BE2C (cell line): ENCODE results near the gene YIPF6. TPM values are rescaled to one million over a fixed set of nuclear protein-coding genes. Genes with fewer than 3 reads are reported as not detected.
A peak's percentile ranks its signal among the peaks of the same experiment; 100 is the strongest.

Experiments
- DNase-seq: peaks from one replicate; pipeline ENCODE4 v3.0.0-alpha.2; 2020
- H3K27me3 ChIP-seq: fragments of 250-450 bp; sonication (Bioruptor Pico); 2 replicates; pipeline ENCODE4 v1.5.1; 2020; ENCODE audit warnings: mild to moderate bottlenecking
- H3K36me3 ChIP-seq: fragments of 250-450 bp; sonication (Bioruptor Pico); 2 replicates; pipeline ENCODE4 v1.5.1; 2020; ENCODE audit warnings: mild to moderate bottlenecking
- H3K4me1 ChIP-seq: fragments of 250-450 bp; sonication (Bioruptor Pico); 2 replicates; pipeline ENCODE4 v1.5.1; 2020
- H3K4me3 ChIP-seq: 2 replicates; pipeline ENCODE4 v1.5.1; 2011; ENCODE audit warnings: low read depth, low read length
- H3K9me3 ChIP-seq: fragments of 250-450 bp; sonication (Bioruptor Pico); 2 replicates; pipeline ENCODE4 v1.5.1; 2020
- CTCF ChIP-seq: IDR thresholded peaks from 2 replicates; pipeline ENCODE4 v1.5.1; 2012; ENCODE audit warnings: mild to moderate bottlenecking, low read depth, low read length
- polyA plus RNA-seq: library from polyadenylated mRNA; unstranded; fragments of >200 nt; gene quantifications from one replicate; pipeline ENCODE4 v1.2.1, GENCODE V29; 2012; ENCODE audit warnings: low read depth, missing spikeins; ENCODE audit not compliant: insufficient read length, insufficient read depth

Gene YIPF6, protein sequence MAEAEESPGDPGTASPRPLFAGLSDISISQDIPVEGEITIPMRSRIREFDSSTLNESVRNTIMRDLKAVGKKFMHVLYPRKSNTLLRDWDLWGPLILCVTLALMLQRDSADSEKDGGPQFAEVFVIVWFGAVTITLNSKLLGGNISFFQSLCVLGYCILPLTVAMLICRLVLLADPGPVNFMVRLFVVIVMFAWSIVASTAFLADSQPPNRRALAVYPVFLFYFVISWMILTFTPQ
- 22.7 TPM for polyA plus RNA-seq

GRCh38 chrX:68498508-68499379 lies at the start of gene YIPF6:
YIPF6 (plus strand) TSS chrX:68499051; CDS start chrX:68499067, 16 bp downstream.
- H3K4me1 ChIP-seq, result no peaks in the 10 kb centered on the region
- TF ChIP-seq CTCF, result no peak
- H3K4me3 ChIP-seq, result peak within 1 kb of the TSS; percentile 90
- H3K36me3 ChIP-seq, result no peaks in the 10 kb centered on the region
- no peaks in the 10 kb centered on the region for H3K27me3 ChIP-seq
- no peaks in the 10 kb centered on the region for H3K9me3 ChIP-seq
- peak; percentile 77 for DNase-seq

DNA sequence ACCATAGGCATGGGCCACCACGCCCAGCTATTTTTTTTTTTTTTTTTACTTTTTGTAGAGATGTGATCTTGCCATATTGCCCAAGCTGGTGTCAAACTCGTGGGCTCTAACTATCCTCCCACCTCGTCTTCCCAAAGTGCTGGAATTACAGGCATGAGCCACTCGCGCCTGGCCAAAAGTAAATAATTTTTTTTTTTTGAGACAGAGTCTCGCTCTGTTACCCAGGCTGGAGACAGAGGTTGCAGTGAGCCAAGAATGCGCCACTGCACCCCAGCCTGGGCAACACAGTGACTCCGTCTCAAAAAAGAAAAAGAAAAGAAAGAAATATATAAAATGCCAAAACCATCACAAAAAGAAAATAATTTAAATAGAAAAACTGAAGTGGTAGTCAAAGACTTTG lies 47.1 kb upstream of the YIPF6 start:
- H3K4me1 ChIP-seq, result no peaks in the 10 kb centered on the region
- TF ChIP-seq CTCF, result no peak
- H3K4me3 ChIP-seq, result no peak overlapping the region
- no peaks in the 10 kb centered on the region for H3K27me3 ChIP-seq
- no peaks in the 10 kb centered on the region for H3K9me3 ChIP-seq
- no peak for DNase-seq
- H3K36me3 ChIP-seq, result no peaks in the 10 kb centered on the region

DNA sequence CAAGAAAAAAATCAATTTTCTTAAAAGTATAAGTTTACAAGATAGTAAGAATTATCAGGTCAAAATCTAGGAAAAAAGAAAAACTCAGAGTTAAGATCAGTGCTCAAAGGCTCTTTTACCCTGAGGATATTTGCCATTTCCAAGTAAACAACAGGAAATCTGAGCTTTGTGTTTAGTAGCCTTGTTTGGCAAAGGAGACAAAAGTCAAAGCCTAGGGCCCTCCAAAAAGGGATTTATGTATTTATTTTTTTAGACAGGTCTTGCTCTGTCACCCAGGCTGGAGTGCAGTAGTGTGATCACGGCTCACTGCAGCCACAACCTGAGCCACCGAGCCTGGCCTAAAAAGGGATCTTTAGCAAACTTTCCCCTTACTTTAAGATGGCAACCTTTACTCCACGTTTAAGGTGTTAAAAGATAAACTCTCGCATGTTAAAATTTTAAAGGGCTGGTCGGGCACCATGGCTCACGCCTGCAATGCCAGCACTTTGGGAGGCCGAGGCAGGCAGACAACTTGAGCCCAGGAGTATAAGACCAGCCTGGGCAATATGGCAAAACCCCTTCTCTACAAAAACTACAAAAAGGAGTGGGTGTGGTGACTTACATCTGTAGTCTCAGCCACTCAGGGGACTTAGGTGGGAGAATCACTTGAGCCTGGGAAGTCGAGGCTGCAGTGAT lies 44.2 kb upstream of the YIPF6 start:
- no peak for DNase-seq
- no peaks in the 10 kb centered on the region for H3K4me1 ChIP-seq
- H3K27me3 ChIP-seq, result no peaks in the 10 kb centered on the region
- H3K36me3 ChIP-seq, result no peaks in the 10 kb centered on the region
- no peak for TF ChIP-seq CTCF
- no peak overlapping the region for H3K4me3 ChIP-seq
- H3K9me3 ChIP-seq, result no peaks in the 10 kb centered on the region

DNA sequence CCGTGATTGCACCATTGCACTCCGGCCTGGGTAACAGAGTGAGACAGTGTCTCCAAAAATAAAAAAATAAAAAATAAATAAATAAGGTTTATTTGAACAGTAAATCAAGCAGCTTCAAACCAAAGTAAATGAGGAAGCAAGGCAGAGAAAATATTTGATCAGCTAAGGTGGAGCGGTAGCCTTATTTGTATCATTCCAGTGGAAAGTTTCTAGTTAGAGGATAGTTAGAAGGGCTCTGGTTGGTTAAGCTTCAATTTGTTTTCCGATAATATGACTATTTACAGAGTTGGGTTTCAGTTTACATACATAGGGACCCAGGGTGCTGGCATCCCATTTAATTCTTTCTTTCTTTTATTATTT lies 43.7 kb upstream of the YIPF6 start:
- Histone ChIP-seq H3K27me3 (no peaks in the 10 kb centered on the region), H3K9me3 (no peaks in the 10 kb centered on the region), H3K4me3 (no peak overlapping the region), H3K36me3 (no peaks in the 10 kb centered on the region), H3K4me1 (no peaks in the 10 kb centered on the region)
- TF ChIP-seq CTCF, result no peak
- DNase-seq, result no peak

DNA sequence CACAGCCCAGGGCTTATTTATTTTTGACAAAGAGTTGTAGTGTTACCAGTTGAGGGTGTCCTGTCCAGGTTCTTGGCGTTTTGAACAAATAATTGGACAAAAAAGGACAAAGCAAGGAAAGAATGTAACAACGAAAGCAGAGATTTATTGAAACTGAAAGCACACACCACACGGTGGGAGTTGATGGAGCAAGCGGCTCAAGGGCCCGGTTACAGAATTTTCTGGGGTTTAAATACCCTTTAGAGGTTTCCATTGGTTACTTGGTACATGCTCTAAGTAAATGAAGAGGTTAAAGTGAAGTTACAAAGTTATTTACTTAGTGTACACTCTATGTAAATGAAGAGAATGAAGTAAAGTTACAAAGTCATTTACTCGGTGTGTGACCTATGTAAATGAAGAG lies 37.8 kb upstream of the YIPF6 start:
- Histone ChIP-seq H3K4me1 (no peaks in the 10 kb centered on the region), H3K36me3 (no peaks in the 10 kb centered on the region), H3K27me3 (no peaks in the 10 kb centered on the region), H3K4me3 (no peak overlapping the region), H3K9me3 (no peaks in the 10 kb centered on the region)
- DNase-seq, result no peak
- no peak for TF ChIP-seq CTCF
